Epithelial cell of proximal tubule (primary cell): ENCODE data around the gene FAAH2. TPM values are rescaled to one million over a fixed set of nuclear protein-coding genes. Genes with fewer than 3 reads are reported as not detected.

Experiments used
- DNase-seq: peaks from one replicate; pipeline ENCODE4 v3.0.0-alpha.2; 2011; ENCODE audit warnings: low read depth
- H3K4me3 ChIP-seq: 2 replicates; pipeline ENCODE4 v1.5.1; 2011; ENCODE audit warnings: low read depth, mild to moderate bottlenecking, low read length
- CTCF ChIP-seq: conservative IDR thresholded peaks from 2 replicates; pipeline ENCODE4 v1.5.1; 2012; ENCODE audit warnings: low read depth, mild to moderate bottlenecking, low read length
- total RNA-seq: library from RNA; depleted of rRNA; stranded (reverse); fragments of >200 nt; gene quantifications from 2 replicates; pipeline ENCODE4 v1.2.3, GENCODE V29; 2015

FAAH2 gene
- total RNA-seq, 1 donor from 2014 or later, result 6.7 TPM

- TF ChIP-seq CTCF, result no peak
- H3K4me3 ChIP-seq, result no peak overlapping the region
- no peak for DNase-seq
Measured at GRCh38 chrX:57451426-57452020, 165.0 kb downstream of the FAAH2 start.

- TF ChIP-seq CTCF, result peak; percentile 64
- H3K4me3 ChIP-seq, result no peak overlapping the region
- no peak for DNase-seq
Measured at GRCh38 chrX:57453901-57454300, 167.4 kb downstream of the FAAH2 start.

DNA sequence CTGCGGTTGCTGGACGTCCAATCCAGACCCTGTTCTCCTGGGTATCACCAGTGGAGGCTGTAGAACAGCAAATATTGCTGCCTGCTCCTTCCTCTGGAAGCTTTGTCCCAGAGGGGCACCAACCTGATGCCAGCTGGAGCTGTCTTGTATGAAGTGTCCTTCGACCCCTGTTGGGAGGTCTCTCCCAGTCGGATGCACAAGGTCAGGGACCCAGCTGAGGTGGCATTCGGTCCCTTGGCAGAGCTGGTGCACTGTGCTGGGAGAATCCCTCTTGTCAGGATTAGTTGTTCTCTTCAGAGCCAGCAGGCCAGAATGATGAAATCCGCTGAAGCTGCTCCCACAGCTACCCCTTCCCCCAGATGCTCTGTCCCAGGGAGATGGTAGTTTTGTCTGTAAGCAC is 195.0 kb downstream of the FAAH2 start:
- TF ChIP-seq CTCF, result no peak
- DNase-seq, result no peak
- H3K4me3 ChIP-seq, result no peak overlapping the region

DNA sequence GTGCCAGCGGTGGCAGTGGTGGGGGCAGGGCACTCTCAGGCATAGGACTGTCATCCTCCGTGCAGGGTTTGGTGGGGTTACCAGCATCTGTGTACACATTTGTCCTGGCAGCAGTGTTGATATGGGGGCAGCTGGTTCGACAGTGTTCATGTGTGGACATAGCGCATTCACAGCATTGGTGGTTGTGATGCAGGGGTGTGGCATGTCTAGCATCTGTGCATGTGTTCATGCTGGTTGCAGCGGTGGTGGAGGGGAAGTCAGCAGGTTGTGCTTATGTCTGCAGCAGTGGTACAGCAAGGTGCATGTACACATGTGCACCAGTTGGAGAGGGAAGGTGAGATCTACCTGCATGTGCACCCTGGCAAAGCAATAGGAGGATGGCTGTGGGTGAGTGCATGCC is 230.0 kb downstream of the FAAH2 start:
- no peak for DNase-seq
- no peak for TF ChIP-seq CTCF

DNA sequence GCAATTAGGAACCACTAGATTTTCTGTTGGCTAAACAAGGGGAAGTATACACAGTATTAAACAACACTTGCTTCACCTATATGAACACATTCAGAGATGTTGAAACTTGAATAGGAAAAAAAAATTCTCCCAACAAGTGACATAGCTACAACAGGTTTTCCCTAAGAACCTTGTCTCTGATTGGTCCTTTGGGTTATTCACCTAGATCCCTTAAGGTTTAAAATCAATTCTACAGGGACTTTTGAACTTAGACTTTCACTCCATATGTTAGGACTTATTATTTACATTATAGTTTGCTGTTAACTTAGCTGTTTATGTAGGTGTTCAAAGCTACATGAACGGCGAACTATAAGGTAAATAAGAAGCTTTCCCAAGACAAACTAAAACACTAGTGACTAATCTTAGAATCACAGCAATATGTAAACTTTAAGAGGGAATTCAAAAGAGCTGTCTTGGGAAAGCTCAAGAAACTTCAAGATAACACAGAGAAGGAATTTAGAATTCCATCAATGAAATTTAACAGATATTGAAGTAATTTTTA is 233.1 kb downstream of the FAAH2 start:
- DNase-seq, result no peak
- no peak overlapping the region for H3K4me3 ChIP-seq
- no peak for TF ChIP-seq CTCF

More for the DNA sequence above, 230.0 kb downstream of the FAAH2 start:
- H3K4me3 ChIP-seq, result no peak overlapping the region

GRCh38 chrX:57528670-57529255 is 242.3 kb downstream of the FAAH2 start:
- DNase-seq, result no peak
- peak; percentile 43 for TF ChIP-seq CTCF
- H3K4me3 ChIP-seq, result no peak overlapping the region

Other genes starting within 250 kb of the FAAH2 start
- 4.2 and 6.7 TPM in 2 replicates for gene SPIN2B, start 165.2 kb upstream of the FAAH2 start, total RNA-seq
- gene SPIN2A, start 149.3 kb upstream of the FAAH2 start, total RNA-seq, result 0.14 TPM in 1 of 2 replicates, not detected in the other